Hepatocyte (in vitro differentiated cells): ENCODE results near the gene MAP4.

ENCODE experiments used
- EZH2 ChIP-seq: fragments of 200-600 bp; sonication (generic); IDR thresholded peaks from 2 replicates; pipeline ENCODE4 v1.6.1; 2016; ENCODE audit warnings: antibody characterized with exemption, mild to moderate bottlenecking, borderline replicate concordance
- EZH2phosphoT487 ChIP-seq: fragments of 200-600 bp; sonication (generic); IDR thresholded peaks from one replicate; pipeline ENCODE4 v1.6.1; 2018; ENCODE audit warnings: antibody characterized with exemption, mild to moderate bottlenecking, low read depth, moderate library complexity; ENCODE audit not compliant: unreplicated experiment, severe bottlenecking
- TF ChIP-seq, protein P1 (sequence below): fragments of 200-600 bp; sonication (generic); IDR thresholded peaks from 2 replicates; pipeline ENCODE4 v1.5.1; 2016; ENCODE audit warnings: antibody characterized with exemption, mild to moderate bottlenecking; ENCODE audit not compliant: poor library complexity

- TF ChIP-seq, protein P1, sequence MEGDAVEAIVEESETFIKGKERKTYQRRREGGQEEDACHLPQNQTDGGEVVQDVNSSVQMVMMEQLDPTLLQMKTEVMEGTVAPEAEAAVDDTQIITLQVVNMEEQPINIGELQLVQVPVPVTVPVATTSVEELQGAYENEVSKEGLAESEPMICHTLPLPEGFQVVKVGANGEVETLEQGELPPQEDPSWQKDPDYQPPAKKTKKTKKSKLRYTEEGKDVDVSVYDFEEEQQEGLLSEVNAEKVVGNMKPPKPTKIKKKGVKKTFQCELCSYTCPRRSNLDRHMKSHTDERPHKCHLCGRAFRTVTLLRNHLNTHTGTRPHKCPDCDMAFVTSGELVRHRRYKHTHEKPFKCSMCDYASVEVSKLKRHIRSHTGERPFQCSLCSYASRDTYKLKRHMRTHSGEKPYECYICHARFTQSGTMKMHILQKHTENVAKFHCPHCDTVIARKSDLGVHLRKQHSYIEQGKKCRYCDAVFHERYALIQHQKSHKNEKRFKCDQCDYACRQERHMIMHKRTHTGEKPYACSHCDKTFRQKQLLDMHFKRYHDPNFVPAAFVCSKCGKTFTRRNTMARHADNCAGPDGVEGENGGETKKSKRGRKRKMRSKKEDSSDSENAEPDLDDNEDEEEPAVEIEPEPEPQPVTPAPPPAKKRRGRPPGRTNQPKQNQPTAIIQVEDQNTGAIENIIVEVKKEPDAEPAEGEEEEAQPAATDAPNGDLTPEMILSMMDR: no peak
- TF ChIP-seq EZH2 (no peak), EZH2phosphoT487 (no peak)
These were observed 41.3 kb upstream of the MAP4 start for GRCh38 chr3:48057521-48057920.
